Bronchial epithelial cell (primary cell): ENCODE results near the gene FGF3. TPM values are rescaled to one million over a fixed set of nuclear protein-coding genes. Genes with fewer than 3 reads are reported as not detected.

Experiments used
- DNase-seq: peaks from one replicate; pipeline ENCODE4 v3.0.0-alpha.2; 2010; ENCODE audit warnings: low read depth
- FAIRE-seq: peaks from 2 replicates; lab custom pipeline; 2011; peaks lifted over from hg19 to GRCh38; lab: Jason Lieb, UNC
- H3K27me3 ChIP-seq: 2 replicates; pipeline ENCODE4 v1.5.1; 2011; ENCODE audit warnings: low read length; ENCODE audit not compliant: control insufficient read depth, insufficient read depth
- H3K36me3 ChIP-seq: 2 replicates; pipeline ENCODE4 v1.5.1; 2011; ENCODE audit warnings: low read length; ENCODE audit not compliant: control insufficient read depth, insufficient read depth
- H3K4me3 ChIP-seq: 2 replicates; pipeline ENCODE4 v1.5.1; 2011; ENCODE audit warnings: mild to moderate bottlenecking, low read depth, low read length, control low read depth
- CTCF ChIP-seq: IDR thresholded peaks from 2 replicates; pipeline ENCODE4 v1.5.1; 2011; ENCODE audit warnings: mild to moderate bottlenecking, moderate library complexity, low read length, control low read depth, inconsistent platforms; ENCODE audit not compliant: insufficient read depth, severe bottlenecking
- total RNA-seq: library from RNA; depleted of rRNA; stranded (reverse); fragments of >200 nt; gene quantifications from 2 replicates; pipeline ENCODE4 v1.2.1, GENCODE V29; 2014

The FGF3 gene
- total RNA-seq, 1 donor from 2014 or later = not detected

- FAIRE-seq (no peak), DNase-seq (no peak)
- Histone ChIP-seq H3K4me3 (no peak overlapping the region), H3K36me3 (no peaks in the 10 kb centered on the region), H3K27me3 (peaks cover 2% of the 10 kb centered on the region)
- no peak for TF ChIP-seq CTCF
Observed at GRCh38 chr11:69788956-69789355, 30.3 kb downstream of the FGF3 start.

GRCh38 chr11:69787906-69788305 is 31.3 kb downstream of the FGF3 start:
- H3K4me3 ChIP-seq = no peak overlapping the region
- FAIRE-seq (no peak), DNase-seq (no peak)
- H3K36me3 ChIP-seq = no peaks in the 10 kb centered on the region
- H3K27me3 ChIP-seq = peaks cover 2% of the 10 kb centered on the region
- no peak for TF ChIP-seq CTCF

GRCh38 chr11:69787457-69787856 is 31.8 kb downstream of the FGF3 start:
- Histone ChIP-seq H3K4me3 (no peak overlapping the region), H3K36me3 (no peaks in the 10 kb centered on the region), H3K27me3 (peaks cover 2% of the 10 kb centered on the region)
- no peak for DNase-seq
- no peak for TF ChIP-seq CTCF
- FAIRE-seq = no peak

GRCh38 chr11:69781241-69781640 is 38.0 kb downstream of the FGF3 start:
- DNase-seq = no peak

GRCh38 chr11:69778373-69778772 is 40.8 kb downstream of the FGF3 start:
- H3K27me3 ChIP-seq = peaks cover 23% of the 10 kb centered on the region
- TF ChIP-seq CTCF = no peak
- no peaks in the 10 kb centered on the region for H3K36me3 ChIP-seq
- FAIRE-seq = no peak
- H3K4me3 ChIP-seq = no peak overlapping the region
- no peak for DNase-seq

More at GRCh38 chr11:69781241-69781640, 38.0 kb downstream of the FGF3 start:
- Histone ChIP-seq H3K4me3 (no peak overlapping the region), H3K27me3 (peaks cover 8% of the 10 kb centered on the region), H3K36me3 (no peaks in the 10 kb centered on the region)
- no peak for TF ChIP-seq CTCF
- FAIRE-seq = no peak

GRCh38 chr11:69775163-69775755 is 44.0 kb downstream of the FGF3 start, which contains the start of gene FGF4:
Gene FGF4, minus strand, starts transcription at chr11:69775341. Its CDS starts 257 bp downstream, at chr11:69775084.
- TF ChIP-seq CTCF = no peak
- Histone ChIP-seq H3K27me3 (peaks cover 33% of the 10 kb centered on the region), H3K4me3 (no peak within 1 kb of the TSS), H3K36me3 (no peaks in the 10 kb centered on the region)
- FAIRE-seq (no peak), DNase-seq (no peak)
